ENCODE data around the gene RRP15.

The RRP15 gene

GRCh38 chr1:218344814-218345672 is 60.0 kb downstream of the RRP15 start, which contains the start of gene TGFB2:
TSS of gene TGFB2 (plus strand) at chr1:218345336. CDS start at chr1:218346702, 1,366 bp downstream.
- no peak for DNase-seq (ENCODE audit: low read depth)
- peak within 1 kb of the TSS; percentile 52 for H3K4me3 ChIP-seq (ENCODE audit: low read depth, low read length)
- TF ChIP-seq, protein P1, sequence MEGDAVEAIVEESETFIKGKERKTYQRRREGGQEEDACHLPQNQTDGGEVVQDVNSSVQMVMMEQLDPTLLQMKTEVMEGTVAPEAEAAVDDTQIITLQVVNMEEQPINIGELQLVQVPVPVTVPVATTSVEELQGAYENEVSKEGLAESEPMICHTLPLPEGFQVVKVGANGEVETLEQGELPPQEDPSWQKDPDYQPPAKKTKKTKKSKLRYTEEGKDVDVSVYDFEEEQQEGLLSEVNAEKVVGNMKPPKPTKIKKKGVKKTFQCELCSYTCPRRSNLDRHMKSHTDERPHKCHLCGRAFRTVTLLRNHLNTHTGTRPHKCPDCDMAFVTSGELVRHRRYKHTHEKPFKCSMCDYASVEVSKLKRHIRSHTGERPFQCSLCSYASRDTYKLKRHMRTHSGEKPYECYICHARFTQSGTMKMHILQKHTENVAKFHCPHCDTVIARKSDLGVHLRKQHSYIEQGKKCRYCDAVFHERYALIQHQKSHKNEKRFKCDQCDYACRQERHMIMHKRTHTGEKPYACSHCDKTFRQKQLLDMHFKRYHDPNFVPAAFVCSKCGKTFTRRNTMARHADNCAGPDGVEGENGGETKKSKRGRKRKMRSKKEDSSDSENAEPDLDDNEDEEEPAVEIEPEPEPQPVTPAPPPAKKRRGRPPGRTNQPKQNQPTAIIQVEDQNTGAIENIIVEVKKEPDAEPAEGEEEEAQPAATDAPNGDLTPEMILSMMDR (IDR thresholded peaks at IDR 0.05; ENCODE audit: low read depth, low read length, missing control alignments) = no peak

DNA sequence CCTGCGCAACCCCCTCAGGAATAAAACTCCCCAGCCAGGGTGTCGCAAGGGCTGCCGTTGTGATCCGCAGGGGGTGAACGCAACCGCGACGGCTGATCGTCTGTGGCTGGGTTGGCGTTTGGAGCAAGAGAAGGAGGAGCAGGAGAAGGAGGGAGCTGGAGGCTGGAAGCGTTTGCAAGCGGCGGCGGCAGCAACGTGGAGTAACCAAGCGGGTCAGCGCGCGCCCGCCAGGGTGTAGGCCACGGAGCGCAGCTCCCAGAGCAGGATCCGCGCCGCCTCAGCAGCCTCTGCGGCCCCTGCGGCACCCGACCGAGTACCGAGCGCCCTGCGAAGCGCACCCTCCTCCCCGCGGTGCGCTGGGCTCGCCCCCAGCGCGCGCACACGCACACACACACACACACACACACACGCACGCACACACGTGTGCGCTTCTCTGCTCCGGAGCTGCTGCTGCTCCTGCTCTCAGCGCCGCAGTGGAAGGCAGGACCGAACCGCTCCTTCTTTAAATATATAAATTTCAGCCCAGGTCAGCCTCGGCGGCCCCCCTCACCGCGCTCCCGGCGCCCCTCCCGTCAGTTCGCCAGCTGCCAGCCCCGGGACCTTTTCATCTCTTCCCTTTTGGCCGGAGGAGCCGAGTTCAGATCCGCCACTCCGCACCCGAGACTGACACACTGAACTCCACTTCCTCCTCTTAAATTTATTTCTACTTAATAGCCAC is 60.7 kb downstream of the RRP15 start:
- peak overlapping the region; percentile 52 for H3K4me3 ChIP-seq (ENCODE audit: low read depth, low read length)
- TF ChIP-seq, protein P1 (IDR thresholded peaks at IDR 0.05; ENCODE audit: low read depth, low read length, missing control alignments) = no peak
- no peak for DNase-seq (ENCODE audit: low read depth)

- H3K4me3 ChIP-seq (ENCODE audit: low read depth, low read length) = peak overlapping the region; percentile 52
- DNase-seq (ENCODE audit: low read depth) = no peak
- TF ChIP-seq, protein P1 (IDR thresholded peaks at IDR 0.05; ENCODE audit: low read depth, low read length, missing control alignments) = no peak
Measured at GRCh38 chr1:218346391-218347204, 61.5 kb downstream of the RRP15 start.

DNA sequence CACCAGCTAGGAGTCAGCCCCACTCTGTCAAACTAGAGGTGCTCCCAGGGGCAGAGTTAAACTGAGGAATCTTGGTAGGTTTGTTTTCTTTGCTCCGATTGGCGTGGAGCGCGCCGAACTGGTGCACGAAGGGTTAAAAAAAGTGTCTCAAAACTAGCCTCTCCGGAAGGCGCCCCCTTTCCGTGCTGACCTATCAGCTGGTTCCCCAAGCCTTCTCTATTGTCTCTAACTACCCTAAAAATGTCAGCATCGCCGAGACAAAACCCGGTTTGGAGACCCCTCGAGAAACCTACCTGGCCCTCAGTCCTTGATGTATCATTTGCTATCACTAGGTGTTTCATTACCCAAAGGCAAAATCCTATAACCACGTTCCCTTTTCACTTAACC is 62.2 kb downstream of the RRP15 start:
- no peak overlapping the region for H3K4me3 ChIP-seq (ENCODE audit: low read depth, low read length)
- TF ChIP-seq, protein P1 (IDR thresholded peaks at IDR 0.05; ENCODE audit: low read depth, low read length, missing control alignments) = no peak
- DNase-seq (ENCODE audit: low read depth) = no peak

- no peak overlapping the region for H3K4me3 ChIP-seq (ENCODE audit: low read depth, low read length)
- no peak for DNase-seq (ENCODE audit: low read depth)
- TF ChIP-seq, protein P1 (IDR thresholded peaks at IDR 0.05; ENCODE audit: low read depth, low read length, missing control alignments) = no peak
Measured at GRCh38 chr1:218347723-218348627, 62.9 kb downstream of the RRP15 start.

DNA sequence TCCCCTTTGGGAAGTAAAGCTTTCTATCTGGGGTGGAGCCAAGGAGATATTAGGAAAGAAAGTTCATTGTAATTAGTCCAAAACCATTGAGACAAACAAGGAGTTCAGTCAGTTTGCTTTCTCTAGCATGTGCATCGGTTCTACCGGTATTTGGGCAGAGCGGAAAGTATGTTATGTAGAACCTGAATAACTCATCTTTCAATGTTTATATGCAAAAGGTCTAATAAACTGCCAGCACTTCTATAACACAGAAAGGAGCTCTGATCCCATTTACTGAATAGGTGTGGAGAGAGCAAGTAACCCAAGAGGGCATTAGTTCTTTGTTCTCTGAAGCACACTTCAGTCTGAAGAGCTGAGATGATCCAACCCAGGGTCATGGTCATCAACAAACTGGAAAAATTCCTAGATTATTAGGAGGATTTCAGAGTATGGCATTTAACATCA is 63.6 kb downstream of the RRP15 start:
- TF ChIP-seq, protein P1 (IDR thresholded peaks at IDR 0.05; ENCODE audit: low read depth, low read length, missing control alignments) = no peak
- no peak overlapping the region for H3K4me3 ChIP-seq (ENCODE audit: low read depth, low read length)
- no peak for DNase-seq (ENCODE audit: low read depth)

All from GM12864 (cell line).